ENCODE measurements around the gene OR11L1.

The OR11L1 gene

GRCh38 chr1:247883346-247883745 lies 41.6 kb upstream of the OR11L1 start:
- TF ChIP-seq ZNF610 (tag by site-specific recombination; IDR thresholded peaks at IDR 0.05; ENCODE audit: borderline replicate concordance) (no peak), KLF7 (tag by site-specific recombination; IDR thresholded peaks at IDR 0.05; ENCODE audit: borderline replicate concordance) (no peak), ZNF529 (tag by site-specific recombination; IDR thresholded peaks at IDR 0.05; ENCODE audit: insufficient replicate concordance) (no peak), ZNF274 (IDR thresholded peaks at IDR 0.05; ENCODE audit: low read length) (no peak), ZNF274 (tag by site-specific recombination; IDR thresholded peaks at IDR 0.05; ENCODE audit: borderline replicate concordance) (no peak), ZNF157 (tag by site-specific recombination; IDR thresholded peaks at IDR 0.05) (no peak), ZNF596 (tag by site-specific recombination; IDR thresholded peaks at IDR 0.05) (no peak), SP7 (tag by site-specific recombination; IDR thresholded peaks at IDR 0.05) (no peak)
- H3K27ac ChIP-seq (ENCODE audit: extremely low read depth, low read depth, low read length), result no peak overlapping the region
- no peaks in the 10 kb centered on the region for H3K36me3 ChIP-seq (ENCODE audit: control insufficient read depth in 2 of 2, insufficient read depth in 1 of 2, low read length in 2 of 2)
- no peak overlapping the region for H3K4me3 ChIP-seq (ENCODE audit: low read depth, low read length)
- no peaks in the 10 kb centered on the region for H3K4me1 ChIP-seq (ENCODE audit: control insufficient read depth, insufficient read depth, low read length)
- ChIA-PET CTCF (no interaction called here), POLR2A (no interaction called here)
- H3K9me3 ChIP-seq (ENCODE audit: control insufficient read depth, insufficient read depth, low read depth, low read length), result no peaks in the 10 kb centered on the region

GRCh38 chr1:247865416-247865815 lies 23.7 kb upstream of the OR11L1 start:
- Histone ChIP-seq H3K9me3 (ENCODE audit: control insufficient read depth, insufficient read depth, low read depth, low read length) (no peaks in the 10 kb centered on the region), H3K4me1 (ENCODE audit: control insufficient read depth, insufficient read depth, low read length) (no peaks in the 10 kb centered on the region), H3K4me3 (ENCODE audit: low read depth, low read length) (no peak overlapping the region), H3K27ac (ENCODE audit: extremely low read depth, low read depth, low read length) (no peak overlapping the region), H3K36me3 (ENCODE audit: control insufficient read depth in 2 of 2, insufficient read depth in 1 of 2, low read length in 2 of 2) (peaks cover 0 to 57% of the 10 kb centered on the region in 2 experiments; a peak in 1 of 3 replicates)
- CTCF ChIA-PET, result interaction anchor here (0.7 kb wide), 1 partner anchor 18 kb away, joined by 3 read pairs; no protein-coding TSS in a partner anchor
- POLR2A ChIA-PET, result no interaction called here
- TF ChIP-seq WT1 (tag by site-specific recombination; IDR thresholded peaks at IDR 0.05), result no peak
- TF ChIP-seq ZNF488 (tag by site-specific recombination; IDR thresholded peaks at IDR 0.05), result no peak
- TF ChIP-seq ZNF280D (tag by site-specific recombination; IDR thresholded peaks at IDR 0.05), result no peak
- TF ChIP-seq ZNF16 (tag by site-specific recombination; IDR thresholded peaks at IDR 0.05; ENCODE audit: low read depth), result no peak
- no peak for TF ChIP-seq ZNF221 (tag by site-specific recombination; IDR thresholded peaks at IDR 0.05; ENCODE audit: borderline replicate concordance)
- TF ChIP-seq ZBTB8A (tag by site-specific recombination; IDR thresholded peaks at IDR 0.05), result no peak
- no peak for TF ChIP-seq ZNF549 (tag by site-specific recombination; IDR thresholded peaks at IDR 0.05)
- no peak for TF ChIP-seq ZBTB10 (tag by site-specific recombination; IDR thresholded peaks at IDR 0.05)
- TF ChIP-seq ZNF2 (tag by site-specific recombination; IDR thresholded peaks at IDR 0.05), result no peak

Data from HEK293 (cell line).